ENCODE results near the gene RBM5. TPM values are rescaled to one million over a fixed set of nuclear protein-coding genes. Genes with fewer than 3 reads are reported as not detected.

Gene RBM5
- polyA plus RNA-seq, 1 experiment, result 253 TPM

DNA sequence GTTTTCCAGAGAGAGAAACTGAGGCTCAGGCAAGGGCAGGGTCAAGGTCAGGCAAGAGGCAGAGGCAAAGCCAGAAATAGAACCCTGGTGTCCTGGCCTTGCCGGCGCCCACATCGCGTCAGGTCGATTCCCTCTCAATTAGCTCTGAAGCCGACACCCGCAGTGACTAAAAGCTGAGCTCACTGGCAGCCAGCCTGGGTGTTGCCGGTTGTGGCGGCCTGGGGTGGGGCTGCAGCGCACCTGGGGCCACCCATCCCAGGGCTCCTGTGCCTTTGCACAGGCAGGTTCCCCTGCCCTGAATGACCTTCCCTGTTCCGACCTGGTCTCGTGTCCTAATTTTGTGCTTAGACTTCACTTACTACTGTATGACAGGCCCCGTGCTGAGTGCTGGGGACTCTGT, 72.6 kb downstream of the RBM5 start:
- Histone ChIP-seq H3K27ac (ENCODE audit: low read depth, low read length) (no peak overlapping the region), H3K4me3 (ENCODE audit: low read depth, low read length) (no peak overlapping the region), H3K9me3 (ENCODE audit: control insufficient read depth, insufficient read depth, low read length) (no peaks in the 10 kb centered on the region), H3K27me3 (ENCODE audit: control insufficient read depth, insufficient read depth, low read length) (no peaks in the 10 kb centered on the region)
- DNase-seq (ENCODE audit: low read depth, low spot score), result no peak
- ChIA-PET CTCF (interaction anchor here (3.2 kb wide), 1 partner anchor 30 kb away, joined by 13 read pairs; the partner anchor contains the start of gene GNAT1), POLR2A (no interaction called here)
- TF ChIP-seq, protein P1, sequence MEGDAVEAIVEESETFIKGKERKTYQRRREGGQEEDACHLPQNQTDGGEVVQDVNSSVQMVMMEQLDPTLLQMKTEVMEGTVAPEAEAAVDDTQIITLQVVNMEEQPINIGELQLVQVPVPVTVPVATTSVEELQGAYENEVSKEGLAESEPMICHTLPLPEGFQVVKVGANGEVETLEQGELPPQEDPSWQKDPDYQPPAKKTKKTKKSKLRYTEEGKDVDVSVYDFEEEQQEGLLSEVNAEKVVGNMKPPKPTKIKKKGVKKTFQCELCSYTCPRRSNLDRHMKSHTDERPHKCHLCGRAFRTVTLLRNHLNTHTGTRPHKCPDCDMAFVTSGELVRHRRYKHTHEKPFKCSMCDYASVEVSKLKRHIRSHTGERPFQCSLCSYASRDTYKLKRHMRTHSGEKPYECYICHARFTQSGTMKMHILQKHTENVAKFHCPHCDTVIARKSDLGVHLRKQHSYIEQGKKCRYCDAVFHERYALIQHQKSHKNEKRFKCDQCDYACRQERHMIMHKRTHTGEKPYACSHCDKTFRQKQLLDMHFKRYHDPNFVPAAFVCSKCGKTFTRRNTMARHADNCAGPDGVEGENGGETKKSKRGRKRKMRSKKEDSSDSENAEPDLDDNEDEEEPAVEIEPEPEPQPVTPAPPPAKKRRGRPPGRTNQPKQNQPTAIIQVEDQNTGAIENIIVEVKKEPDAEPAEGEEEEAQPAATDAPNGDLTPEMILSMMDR (IDR thresholded peaks at IDR 0.05; ENCODE audit: low read depth, low read length), result no peak

DNA sequence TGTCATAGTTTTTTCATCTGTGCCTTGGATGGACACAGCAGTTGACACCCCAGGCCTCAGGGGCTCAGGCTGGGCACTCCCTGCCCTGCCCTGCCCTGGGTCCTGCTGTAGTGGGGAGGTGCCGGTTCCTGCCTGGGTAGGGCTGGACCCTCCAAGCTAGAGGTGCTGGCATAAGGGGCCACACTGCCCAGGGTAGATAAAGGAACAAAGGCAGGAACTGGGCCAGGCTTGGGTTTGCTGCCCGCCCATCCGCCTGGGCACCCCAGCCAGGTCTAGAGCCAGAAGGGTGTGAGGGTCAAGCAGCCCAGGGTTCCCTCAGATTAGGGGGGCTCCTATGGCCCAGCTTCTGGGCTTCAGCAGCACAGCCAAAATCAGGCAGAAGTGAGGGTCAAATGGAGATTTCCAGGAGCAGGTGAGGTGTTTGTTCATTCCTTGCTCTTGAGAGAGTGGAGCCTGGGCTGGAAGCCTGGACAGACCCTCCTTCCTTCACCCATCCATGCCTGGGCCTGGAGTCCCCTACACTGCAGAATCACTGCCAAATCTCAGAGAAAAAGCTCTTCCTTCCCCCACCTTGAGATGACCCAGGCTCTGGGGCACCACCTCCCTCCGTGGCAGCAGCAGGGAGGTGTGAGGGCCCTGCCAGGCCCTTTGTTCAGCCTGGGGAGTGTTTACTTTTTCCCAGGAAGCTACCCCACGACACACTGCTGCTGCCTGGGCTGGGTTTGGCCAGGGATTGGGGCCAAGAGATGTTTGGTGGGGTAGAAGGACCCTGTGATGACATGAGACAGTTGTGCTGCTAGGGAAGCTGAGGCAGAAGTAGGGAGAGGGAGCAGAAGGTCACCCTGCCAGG, 73.5 kb downstream of the RBM5 start:
- ChIA-PET CTCF (interaction anchor here (0.5 to 3.2 kb wide), 4 partner anchors 29 to 758 kb away, joined by 3 to 13 read pairs (median 4); partner anchors contain the start of gene GNAT1), POLR2A (no interaction called here)
- TF ChIP-seq, protein P1 (IDR thresholded peaks at IDR 0.05; ENCODE audit: low read depth, low read length), result no peak

DNA sequence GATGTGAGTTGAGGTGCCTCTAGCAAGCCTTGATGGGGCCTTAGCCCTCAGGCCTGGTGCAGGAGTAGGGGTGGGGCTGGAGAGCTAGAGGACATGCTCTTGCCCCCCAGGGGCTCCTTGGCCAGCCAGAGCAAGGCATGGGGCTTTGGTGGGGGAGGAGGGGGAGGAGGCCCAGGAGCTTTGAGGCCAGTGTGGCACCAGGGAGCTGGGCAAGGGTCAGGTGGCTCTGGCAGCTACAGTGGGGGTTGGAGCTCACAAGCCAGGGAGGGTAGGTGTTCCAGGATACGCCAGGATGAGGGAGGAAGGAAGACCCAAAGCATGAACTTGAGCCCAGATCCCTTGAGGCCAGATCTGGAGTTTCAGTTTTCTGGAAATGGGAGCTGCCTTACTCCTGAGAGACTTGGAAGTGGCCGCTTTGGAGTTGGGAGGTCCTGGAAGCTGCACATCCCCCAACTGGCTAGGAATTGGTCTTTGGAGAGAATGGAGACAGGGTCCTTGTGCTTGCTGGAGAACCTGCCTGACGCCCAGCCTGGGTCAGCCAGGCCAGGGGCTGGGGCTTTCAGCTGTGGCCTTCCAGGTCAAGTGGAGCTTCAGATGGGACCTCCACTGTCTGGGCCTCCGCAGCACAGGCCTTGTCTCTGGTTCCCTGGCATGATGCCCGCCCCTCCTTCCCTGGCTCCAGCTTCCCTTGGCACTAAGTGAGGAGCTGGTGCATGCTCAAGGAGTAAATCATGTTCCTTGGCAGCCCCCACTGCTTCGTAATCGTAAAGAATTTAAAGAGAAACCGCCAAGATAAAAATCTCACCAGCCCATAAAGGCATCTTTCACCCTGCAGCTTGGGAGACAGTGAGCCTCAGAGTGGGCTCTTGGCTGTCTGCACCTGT, 75.1 kb downstream of the RBM5 start:
- DNase-seq (ENCODE audit: low read depth, low spot score), result peak; percentile 76
- TF ChIP-seq, protein P1 (IDR thresholded peaks at IDR 0.05; ENCODE audit: low read depth, low read length), result no peak
- no peak overlapping the region for H3K4me3 ChIP-seq (ENCODE audit: low read depth, low read length)
- no peaks in the 10 kb centered on the region for H3K9me3 ChIP-seq (ENCODE audit: control insufficient read depth, insufficient read depth, low read length)
- no peaks in the 10 kb centered on the region for H3K27me3 ChIP-seq (ENCODE audit: control insufficient read depth, insufficient read depth, low read length)
- CTCF ChIA-PET, result interaction anchor here (1.0 to 3.2 kb wide), 5 partner anchors 26 to 83 kb away, joined by 3 to 13 read pairs (median 4); partner anchors contain the start of gene GNAT1
- peak overlapping the region; percentile 55 for H3K27ac ChIP-seq (ENCODE audit: low read depth, low read length)
- POLR2A ChIA-PET, result interaction anchor here (0.6 to 0.7 kb wide), 2 partner anchors 37 to 38 kb away, joined by 3 to 5 read pairs; no protein-coding TSS in a partner anchor

More for the DNA sequence above, 73.5 kb downstream of the RBM5 start:
- DNase-seq (ENCODE audit: low read depth, low spot score), result no peak
- H3K9me3 ChIP-seq (ENCODE audit: control insufficient read depth, insufficient read depth, low read length), result no peaks in the 10 kb centered on the region
- no peaks in the 10 kb centered on the region for H3K27me3 ChIP-seq (ENCODE audit: control insufficient read depth, insufficient read depth, low read length)
- H3K27ac ChIP-seq (ENCODE audit: low read depth, low read length), result peak overlapping the region; percentile 11
- H3K4me3 ChIP-seq (ENCODE audit: low read depth, low read length), result no peak overlapping the region

DNA sequence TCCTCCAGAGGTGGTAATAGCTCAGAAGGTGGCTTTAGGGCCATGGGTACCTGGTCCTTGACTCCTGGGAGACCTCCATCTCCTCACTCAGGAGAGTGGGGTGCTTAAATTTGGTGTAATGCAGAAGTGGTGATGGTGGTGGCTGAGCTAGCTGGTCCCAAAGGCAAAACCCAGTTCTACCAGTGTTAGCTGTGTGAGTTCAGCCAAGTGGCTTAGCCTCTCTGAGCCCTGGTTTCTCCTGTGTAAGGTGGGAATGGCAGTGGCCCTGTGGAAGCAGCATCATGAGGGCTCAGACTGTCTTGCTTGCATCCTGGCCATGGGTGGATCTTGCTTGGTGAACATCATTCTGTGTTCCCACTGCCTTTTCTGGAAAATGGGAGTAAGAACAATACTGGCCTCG, 75.8 kb downstream of the RBM5 start:
- H3K27ac ChIP-seq (ENCODE audit: low read depth, low read length), result no peak overlapping the region
- ChIA-PET POLR2A (interaction anchor here (0.6 kb wide), 1 partner anchor 38 kb away, joined by 5 read pairs; no protein-coding TSS in a partner anchor), CTCF (interaction anchor here (0.9 to 3.2 kb wide), 6 partner anchors 25 to 100 kb away, joined by 3 to 13 read pairs (median 4); partner anchors contain the start of gene GNAT1)
- H3K9me3 ChIP-seq (ENCODE audit: control insufficient read depth, insufficient read depth, low read length), result no peaks in the 10 kb centered on the region
- no peaks in the 10 kb centered on the region for H3K27me3 ChIP-seq (ENCODE audit: control insufficient read depth, insufficient read depth, low read length)
- DNase-seq (ENCODE audit: low read depth, low spot score), result no peak
- no peak overlapping the region for H3K4me3 ChIP-seq (ENCODE audit: low read depth, low read length)
- TF ChIP-seq, protein P1 (IDR thresholded peaks at IDR 0.05; ENCODE audit: low read depth, low read length), result no peak
